MM.1S (cell line): ENCODE results near the gene FCN3.

Source experiments
- DNase-seq: peaks from one replicate; pipeline ENCODE4 v3.0.0-alpha.2; 2015
- H2AFZ ChIP-seq: fragments of 300-600 bp; sonication (generic); 2 replicates; pipeline ENCODE4 v1.6.0; 2016; ENCODE audit warnings: antibody characterized with exemption, low read length
- H3F3A ChIP-seq: fragments of 300-600 bp; sonication (generic); 2 replicates; pipeline ENCODE4 v1.6.1; 2016; ENCODE audit warnings: mild to moderate bottlenecking, antibody characterized with exemption, low read length, moderate library complexity, mixed read lengths; ENCODE audit not compliant: insufficient read depth
- H3K27ac ChIP-seq: fragments of 300-600 bp; sonication (generic); 2 replicates; pipeline ENCODE4 v1.5.1; 2016; ENCODE audit warnings: mild to moderate bottlenecking, low read length
- H3K27me3 ChIP-seq: fragments of 300-600 bp; sonication (generic); replicated peaks from 2 replicates; pipeline ENCODE4 v1.6.0; 2016; ENCODE audit warnings: low read length; ENCODE audit not compliant: insufficient read depth
- H3K36me3 ChIP-seq: fragments of 300-600 bp; sonication (generic); replicated peaks from 2 replicates; pipeline ENCODE4 v1.6.1; 2016; ENCODE audit warnings: mild to moderate bottlenecking, low read length, mixed read lengths; ENCODE audit not compliant: insufficient read depth
- H3K4me1 ChIP-seq: fragments of 300-600 bp; sonication (generic); 2 replicates; pipeline ENCODE4 v1.6.1; 2016; ENCODE audit warnings: low read length, mixed read lengths
- H3K4me2 ChIP-seq: fragments of 300-600 bp; sonication (generic); 2 replicates; pipeline ENCODE4 v1.6.0; 2016; ENCODE audit warnings: low read depth, low read length
- H3K4me3 ChIP-seq: fragments of 300-600 bp; sonication (generic); 2 replicates; pipeline ENCODE4 v1.5.1; 2016; ENCODE audit warnings: low read length, mixed read lengths
- H3K79me2 ChIP-seq: fragments of 300-600 bp; sonication (generic); 2 replicates; pipeline ENCODE4 v1.6.1; 2016; ENCODE audit warnings: mixed run types, low read length, mixed read lengths
- H3K9ac ChIP-seq: fragments of 300-600 bp; sonication (generic); 2 replicates; pipeline ENCODE4 v1.6.1; 2016; ENCODE audit warnings: low read length, mixed read lengths
- H3K9me2 ChIP-seq: fragments of 300-600 bp; sonication (generic); replicated peaks from 2 replicates; pipeline ENCODE4 v1.6.1; 2016; ENCODE audit warnings: mild to moderate bottlenecking, low read length, mixed read lengths; ENCODE audit not compliant: insufficient read depth
- H3K9me3 ChIP-seq: fragments of 300-600 bp; sonication (generic); replicated peaks from 2 replicates; pipeline ENCODE4 v1.6.1; 2016; ENCODE audit warnings: mild to moderate bottlenecking, low read length, mixed read lengths; ENCODE audit not compliant: insufficient read depth
- H4K20me1 ChIP-seq: fragments of 300-600 bp; sonication (generic); 2 replicates; pipeline ENCODE4 v1.6.1; 2016; ENCODE audit warnings: mild to moderate bottlenecking, low read length, moderate library complexity, mixed read lengths; ENCODE audit not compliant: insufficient read depth
- EZH2 ChIP-seq: fragments of 300-600 bp; sonication (generic); optimal IDR thresholded peaks from 2 replicates; pipeline ENCODE3; 2017; ENCODE audit warnings: low read depth, mild to moderate bottlenecking, antibody characterized with exemption, low read length, mixed read lengths
- EZH2phosphoT487 ChIP-seq: fragments of 300-600 bp; sonication (generic); IDR thresholded peaks from 2 replicates; pipeline ENCODE4 v1.6.1; 2018; ENCODE audit warnings: antibody characterized with exemption, low read length
- TF ChIP-seq, protein P1 (sequence below): fragments of 300-600 bp; sonication (generic); IDR thresholded peaks from 2 replicates; pipeline ENCODE4 v1.5.1; 2016; ENCODE audit warnings: antibody characterized with exemption, low read length, mixed read lengths

FCN3 gene

DNA sequence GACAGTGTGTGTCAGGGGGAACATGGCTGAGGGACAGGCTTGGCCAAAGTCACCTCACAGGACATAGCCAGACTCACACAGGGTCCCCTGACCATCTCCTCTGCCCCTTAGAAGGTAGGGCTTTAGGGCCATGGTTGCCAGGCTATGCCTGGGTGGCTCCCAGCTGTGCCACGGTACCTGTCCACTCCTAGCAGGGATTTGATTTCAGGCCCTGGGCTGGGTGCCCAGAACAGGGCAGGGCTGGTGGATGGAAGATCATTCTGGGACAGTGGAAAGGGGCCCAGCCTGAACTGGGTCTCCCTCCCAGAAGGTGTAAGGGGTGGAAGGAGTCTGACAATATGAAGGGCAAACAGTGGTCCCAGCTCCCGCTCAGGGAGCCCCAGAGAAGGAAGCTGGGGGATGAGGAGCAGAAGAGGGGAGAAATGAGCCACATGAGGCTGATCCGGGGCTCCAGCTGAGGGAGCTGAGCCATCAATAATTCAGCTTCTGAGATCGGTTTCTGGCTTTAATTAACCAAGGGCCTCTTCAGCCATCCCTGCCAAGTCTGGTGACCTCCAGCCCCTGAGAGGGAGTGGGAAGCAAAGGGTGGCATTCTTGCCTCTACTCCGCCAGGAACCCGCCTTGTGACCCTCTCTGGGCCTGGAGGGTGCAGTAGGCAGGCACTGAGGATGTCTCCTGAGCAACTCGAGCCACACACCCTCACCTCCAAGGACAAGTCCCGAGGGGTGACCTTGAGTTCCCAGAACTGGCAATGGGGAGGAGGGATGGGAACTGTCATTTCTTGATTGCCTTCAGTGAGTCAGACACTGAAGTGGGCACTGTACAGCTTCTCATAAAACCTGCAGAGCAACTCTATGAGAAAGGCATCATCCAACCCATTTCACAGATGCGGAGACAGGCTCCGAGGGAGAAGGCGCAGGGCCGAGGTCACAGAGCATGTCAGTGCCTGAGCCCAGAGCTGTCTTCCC lies 6.4 kb upstream of the FCN3 start:
- Histone ChIP-seq H3F3A (no peaks in the 10 kb centered on the region), H3K9me3 (no peaks in the 10 kb centered on the region), H3K4me2 (no peak overlapping the region), H3K9ac (no peak overlapping the region), H3K27ac (no peak overlapping the region), H3K79me2 (no peaks in the 10 kb centered on the region), H3K27me3 (0 out of 2 replicates have a peak, but pooled peaks cover 7% of the 10 kb centered on the region), H4K20me1 (no peaks in the 10 kb centered on the region), H3K4me1 (no peaks in the 10 kb centered on the region), H2AFZ (no peak overlapping the region), H3K36me3 (no peaks in the 10 kb centered on the region), H3K9me2 (no peaks in the 10 kb centered on the region), H3K4me3 (no peak overlapping the region)
- TF ChIP-seq EZH2phosphoT487 = no peak
- no peak for TF ChIP-seq EZH2
- TF ChIP-seq, protein P1, sequence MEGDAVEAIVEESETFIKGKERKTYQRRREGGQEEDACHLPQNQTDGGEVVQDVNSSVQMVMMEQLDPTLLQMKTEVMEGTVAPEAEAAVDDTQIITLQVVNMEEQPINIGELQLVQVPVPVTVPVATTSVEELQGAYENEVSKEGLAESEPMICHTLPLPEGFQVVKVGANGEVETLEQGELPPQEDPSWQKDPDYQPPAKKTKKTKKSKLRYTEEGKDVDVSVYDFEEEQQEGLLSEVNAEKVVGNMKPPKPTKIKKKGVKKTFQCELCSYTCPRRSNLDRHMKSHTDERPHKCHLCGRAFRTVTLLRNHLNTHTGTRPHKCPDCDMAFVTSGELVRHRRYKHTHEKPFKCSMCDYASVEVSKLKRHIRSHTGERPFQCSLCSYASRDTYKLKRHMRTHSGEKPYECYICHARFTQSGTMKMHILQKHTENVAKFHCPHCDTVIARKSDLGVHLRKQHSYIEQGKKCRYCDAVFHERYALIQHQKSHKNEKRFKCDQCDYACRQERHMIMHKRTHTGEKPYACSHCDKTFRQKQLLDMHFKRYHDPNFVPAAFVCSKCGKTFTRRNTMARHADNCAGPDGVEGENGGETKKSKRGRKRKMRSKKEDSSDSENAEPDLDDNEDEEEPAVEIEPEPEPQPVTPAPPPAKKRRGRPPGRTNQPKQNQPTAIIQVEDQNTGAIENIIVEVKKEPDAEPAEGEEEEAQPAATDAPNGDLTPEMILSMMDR = no peak
- no peak for DNase-seq

DNA sequence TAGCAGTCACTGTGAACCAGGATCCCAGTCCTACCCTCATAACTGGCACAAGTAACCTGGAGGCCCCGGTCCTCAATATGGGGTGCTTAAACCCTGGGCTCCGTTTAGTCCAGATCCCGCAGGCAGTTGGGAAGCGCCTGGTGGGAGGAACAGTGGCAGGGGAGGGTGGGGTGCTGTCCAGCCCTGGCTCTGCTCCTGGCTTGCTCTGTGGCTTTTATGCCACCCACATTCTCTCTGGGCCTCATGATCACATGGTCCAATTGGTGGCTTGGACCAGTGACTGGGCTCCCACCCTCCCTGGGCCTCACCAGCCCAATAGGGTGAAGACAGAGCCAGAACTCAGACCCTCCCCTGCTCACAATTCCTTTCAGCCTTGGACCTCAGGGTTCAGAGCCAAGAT lies 5.6 kb upstream of the FCN3 start:
- no peak overlapping the region for H3K4me2 ChIP-seq
- H3K4me3 ChIP-seq = no peak overlapping the region
- no peaks in the 10 kb centered on the region for H3K79me2 ChIP-seq
- 0 out of 2 replicates have a peak, but pooled peaks cover 9% of the 10 kb centered on the region for H3K27me3 ChIP-seq
- no peak for DNase-seq
- no peaks in the 10 kb centered on the region for H3K9me3 ChIP-seq
- H3K9me2 ChIP-seq = no peaks in the 10 kb centered on the region
- no peaks in the 10 kb centered on the region for H4K20me1 ChIP-seq
- no peak overlapping the region for H3K27ac ChIP-seq
- no peaks in the 10 kb centered on the region for H3F3A ChIP-seq
- TF ChIP-seq, protein P1 = no peak
- TF ChIP-seq EZH2phosphoT487 (no peak), EZH2 (no peak)
- H3K36me3 ChIP-seq = no peaks in the 10 kb centered on the region
- H3K4me1 ChIP-seq = no peaks in the 10 kb centered on the region
- H2AFZ ChIP-seq = no peak overlapping the region
- H3K9ac ChIP-seq = no peak overlapping the region

DNA sequence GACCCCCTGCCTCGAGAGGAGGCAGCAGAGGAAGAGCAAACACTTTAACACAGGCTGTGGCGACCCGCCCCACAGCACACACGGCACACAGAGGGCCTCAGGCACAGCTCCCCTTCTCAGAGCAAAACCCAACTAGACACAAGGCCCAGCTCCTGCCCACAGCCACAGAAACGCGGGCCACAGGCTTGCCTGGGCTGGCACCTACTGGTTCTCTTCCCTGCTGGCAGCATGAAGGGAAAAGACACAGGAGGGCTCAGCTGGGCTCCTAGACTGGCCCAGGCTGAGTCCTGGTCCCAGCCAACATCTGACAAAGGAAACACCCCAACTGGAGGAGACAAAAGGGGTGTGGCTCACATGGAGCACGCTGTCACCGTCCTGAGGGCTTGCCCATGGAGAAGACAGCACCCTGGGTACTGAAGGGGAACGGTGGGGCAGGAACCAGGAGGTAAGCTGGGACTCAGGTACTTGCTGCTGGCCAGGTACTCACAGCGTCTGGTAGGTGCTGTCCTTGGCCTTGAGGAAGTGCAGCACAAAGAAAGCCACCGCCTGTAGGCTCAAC lies 5.0 kb upstream of the FCN3 start:
- no peaks in the 10 kb centered on the region for H4K20me1 ChIP-seq
- H3F3A ChIP-seq = no peaks in the 10 kb centered on the region
- no peaks in the 10 kb centered on the region for H3K9me3 ChIP-seq
- no peak for DNase-seq
- no peak overlapping the region for H3K9ac ChIP-seq
- no peak for TF ChIP-seq EZH2phosphoT487
- TF ChIP-seq, protein P1 = no peak
- TF ChIP-seq EZH2 = no peak
- H3K4me2 ChIP-seq = no peak overlapping the region
- no peak overlapping the region for H2AFZ ChIP-seq
- H3K9me2 ChIP-seq = no peaks in the 10 kb centered on the region
- H3K27me3 ChIP-seq = 0 out of 2 replicates have a peak, but pooled peaks cover 9% of the 10 kb centered on the region
- H3K4me3 ChIP-seq = no peak overlapping the region
- H3K27ac ChIP-seq = no peak overlapping the region
- H3K36me3 ChIP-seq = no peaks in the 10 kb centered on the region
- no peaks in the 10 kb centered on the region for H3K79me2 ChIP-seq
- H3K4me1 ChIP-seq = no peaks in the 10 kb centered on the region
